OCI-LY1 (cell line): ENCODE data around the gene ANKS6.

ENCODE experiments used
- H2AFZ ChIP-seq: fragments of 200-600 bp; sonication (generic), shearing (Covaris generic); 2 replicates; pipeline ENCODE4 v1.6.0; 2014; ENCODE audit warnings: antibody characterized with exemption, mild to moderate bottlenecking, low read length
- H3F3A ChIP-seq: fragments of 200-600 bp; sonication (generic), shearing (Covaris generic); 2 replicates; pipeline ENCODE4 v1.6.0; 2014; ENCODE audit warnings: mild to moderate bottlenecking, antibody characterized with exemption, low read length, moderate library complexity; ENCODE audit not compliant: insufficient read depth
- H3K27ac ChIP-seq: fragments of 200-600 bp; sonication (generic); 2 replicates; pipeline ENCODE4 v1.5.1; 2014; ENCODE audit warnings: low read length, mixed run types, mild to moderate bottlenecking, low read depth; ENCODE audit not compliant: poor library complexity, severe bottlenecking
- H3K27me3 ChIP-seq: fragments of 200-600 bp; sonication (generic); 2 replicates; pipeline ENCODE4 v1.6.0; 2014; ENCODE audit warnings: antibody characterized with exemption, mild to moderate bottlenecking, low read length, moderate library complexity; ENCODE audit not compliant: insufficient read depth
- H3K36me3 ChIP-seq: fragments of 200-600 bp; sonication (generic); 2 replicates; pipeline ENCODE4 v1.6.1; 2014; ENCODE audit warnings: mild to moderate bottlenecking, antibody characterized with exemption, low read length, moderate library complexity, mixed read lengths; ENCODE audit not compliant: insufficient read depth
- H3K4me1 ChIP-seq: fragments of 200-600 bp; sonication (generic); 2 replicates; pipeline ENCODE4 v1.5.1; 2014; ENCODE audit warnings: mild to moderate bottlenecking, low read length, moderate library complexity; ENCODE audit not compliant: insufficient read depth, severe bottlenecking
- H3K4me2 ChIP-seq: fragments of 200-600 bp; sonication (generic), shearing (Covaris generic); 2 replicates; pipeline ENCODE4 v1.6.1; 2014; ENCODE audit warnings: low read length
- H3K4me3 ChIP-seq: fragments of 200-600 bp; sonication (generic); 2 replicates; pipeline ENCODE4 v1.5.1; 2014; ENCODE audit warnings: low read length, low read depth, mild to moderate bottlenecking, mixed read lengths; ENCODE audit not compliant: poor library complexity, severe bottlenecking
- H3K79me2 ChIP-seq: fragments of 200-600 bp; shearing (Covaris generic); 2 replicates; pipeline ENCODE4 v1.6.1; 2016; ENCODE audit warnings: mixed run types, low read length, mixed read lengths; ENCODE audit not compliant: insufficient read depth
- H3K9ac ChIP-seq: fragments of 200-600 bp; sonication (generic), shearing (Covaris generic); 2 replicates; pipeline ENCODE4 v1.6.1; 2014; ENCODE audit warnings: mild to moderate bottlenecking, low read length, mixed read lengths
- H3K9me2 ChIP-seq: fragments of 200-600 bp; sonication (generic), shearing (Covaris generic); 2 replicates; pipeline ENCODE4 v1.6.1; 2014; ENCODE audit warnings: low read depth, mild to moderate bottlenecking, low read length, mixed read lengths
- H3K9me3 ChIP-seq: fragments of 200-600 bp; shearing (Covaris generic); 2 replicates; pipeline ENCODE4 v1.6.1; 2014; ENCODE audit warnings: low read length, mixed read lengths
- H4K20me1 ChIP-seq: fragments of 200-600 bp; sonication (generic), shearing (Covaris generic); 2 replicates; pipeline ENCODE4 v1.6.0; 2016; ENCODE audit warnings: mild to moderate bottlenecking, low read length; ENCODE audit not compliant: insufficient read depth
- EZH2 ChIP-seq: fragments of 200-600 bp; sonication (generic), shearing (Covaris generic); IDR thresholded peaks from 2 replicates; pipeline ENCODE4 v1.8.0; 2017; ENCODE audit warnings: borderline replicate concordance, mixed run types, mild to moderate bottlenecking, antibody characterized with exemption, low read length, moderate library complexity, mixed read lengths
- TF ChIP-seq, protein P1 (sequence below): fragments of 200-600 bp; sonication (generic), shearing (Covaris generic); IDR thresholded peaks from 2 replicates; pipeline ENCODE4 v1.5.1; 2017; ENCODE audit warnings: mild to moderate bottlenecking, antibody characterized with exemption, low read length, moderate library complexity, mixed read lengths

Gene ANKS6

DNA sequence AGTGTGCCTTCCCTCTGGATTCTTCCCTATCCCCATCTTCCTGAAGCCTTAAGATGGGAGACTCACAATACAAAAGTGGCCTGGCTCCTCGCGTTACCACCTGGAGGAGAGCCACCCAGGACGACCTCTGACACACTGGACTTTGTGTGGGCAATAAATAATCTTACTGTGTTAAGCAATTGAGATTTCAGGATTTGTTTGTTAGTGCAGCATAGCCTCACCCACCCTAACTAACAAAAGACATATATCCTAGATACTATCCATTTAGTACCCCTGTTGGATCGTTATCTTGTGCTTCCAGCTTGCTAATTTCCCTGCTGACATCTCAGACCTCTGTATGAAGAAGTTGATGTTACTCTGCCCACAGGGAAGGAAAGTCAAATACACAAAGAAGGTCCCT is 95.6 kb downstream of the ANKS6 start:
- Histone ChIP-seq H3K9me3 (no peaks in the 10 kb centered on the region), H3F3A (no peaks in the 10 kb centered on the region), H3K27me3 (peaks cover 3% of the 10 kb centered on the region; the same call in 1 of the 2 replicates), H3K4me3 (no peak overlapping the region), H3K27ac (no peak overlapping the region), H3K9ac (no peak overlapping the region), H3K4me1 (no peaks in the 10 kb centered on the region), H3K36me3 (no peaks in the 10 kb centered on the region), H3K79me2 (no peaks in the 10 kb centered on the region), H4K20me1 (no peaks in the 10 kb centered on the region), H3K9me2 (no peaks in the 10 kb centered on the region), H2AFZ (no peak overlapping the region), H3K4me2 (no peak overlapping the region)
- TF ChIP-seq, protein P1, sequence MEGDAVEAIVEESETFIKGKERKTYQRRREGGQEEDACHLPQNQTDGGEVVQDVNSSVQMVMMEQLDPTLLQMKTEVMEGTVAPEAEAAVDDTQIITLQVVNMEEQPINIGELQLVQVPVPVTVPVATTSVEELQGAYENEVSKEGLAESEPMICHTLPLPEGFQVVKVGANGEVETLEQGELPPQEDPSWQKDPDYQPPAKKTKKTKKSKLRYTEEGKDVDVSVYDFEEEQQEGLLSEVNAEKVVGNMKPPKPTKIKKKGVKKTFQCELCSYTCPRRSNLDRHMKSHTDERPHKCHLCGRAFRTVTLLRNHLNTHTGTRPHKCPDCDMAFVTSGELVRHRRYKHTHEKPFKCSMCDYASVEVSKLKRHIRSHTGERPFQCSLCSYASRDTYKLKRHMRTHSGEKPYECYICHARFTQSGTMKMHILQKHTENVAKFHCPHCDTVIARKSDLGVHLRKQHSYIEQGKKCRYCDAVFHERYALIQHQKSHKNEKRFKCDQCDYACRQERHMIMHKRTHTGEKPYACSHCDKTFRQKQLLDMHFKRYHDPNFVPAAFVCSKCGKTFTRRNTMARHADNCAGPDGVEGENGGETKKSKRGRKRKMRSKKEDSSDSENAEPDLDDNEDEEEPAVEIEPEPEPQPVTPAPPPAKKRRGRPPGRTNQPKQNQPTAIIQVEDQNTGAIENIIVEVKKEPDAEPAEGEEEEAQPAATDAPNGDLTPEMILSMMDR = no peak
- TF ChIP-seq EZH2 = no peak

DNA sequence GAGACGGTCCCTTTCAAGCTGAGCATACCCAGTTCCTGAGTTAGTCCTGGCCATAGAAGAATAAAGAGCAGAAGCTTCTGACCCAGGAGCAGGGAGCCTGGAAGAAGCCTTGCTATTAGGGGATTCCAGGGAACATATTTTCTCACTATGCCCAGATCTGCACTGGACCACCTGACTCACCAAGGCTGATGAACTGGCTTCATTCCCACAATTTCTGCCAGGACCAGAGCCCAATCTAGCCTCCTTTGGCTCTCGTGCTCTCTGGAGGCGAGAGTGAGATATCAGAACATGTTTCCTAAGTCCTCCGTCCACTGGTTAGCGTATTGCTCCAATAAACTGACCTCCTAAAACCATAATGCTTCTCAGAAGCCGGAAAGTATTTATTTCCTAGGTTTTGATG is 97.5 kb downstream of the ANKS6 start:
- H3K4me2 ChIP-seq = no peak overlapping the region
- no peaks in the 10 kb centered on the region for H3K4me1 ChIP-seq
- no peaks in the 10 kb centered on the region for H3K9me2 ChIP-seq
- no peaks in the 10 kb centered on the region for H3K36me3 ChIP-seq
- H3K79me2 ChIP-seq = no peaks in the 10 kb centered on the region
- H3K4me3 ChIP-seq = no peak overlapping the region
- no peak overlapping the region for H3K9ac ChIP-seq
- H3K9me3 ChIP-seq = no peaks in the 10 kb centered on the region
- no peaks in the 10 kb centered on the region for H3F3A ChIP-seq
- TF ChIP-seq EZH2 = no peak
- TF ChIP-seq, protein P1 = no peak
- 0 out of 2 replicates have a peak, but pooled peaks cover 3% of the 10 kb centered on the region for H3K27me3 ChIP-seq
- no peaks in the 10 kb centered on the region for H4K20me1 ChIP-seq
- no peak overlapping the region for H2AFZ ChIP-seq
- no peak overlapping the region for H3K27ac ChIP-seq

GRCh38 chr9:98694943-98695342 is 101.4 kb downstream of the ANKS6 start:
- Histone ChIP-seq H3K27ac (no peak overlapping the region), H3K9ac (no peak overlapping the region), H3K4me1 (no peaks in the 10 kb centered on the region), H3K79me2 (no peaks in the 10 kb centered on the region), H4K20me1 (no peaks in the 10 kb centered on the region), H2AFZ (no peak overlapping the region), H3K4me2 (no peak overlapping the region), H3K9me3 (no peaks in the 10 kb centered on the region), H3K27me3 (no peaks in the 10 kb centered on the region; the same call in 1 of the 2 replicates), H3K9me2 (no peaks in the 10 kb centered on the region), H3K4me3 (no peak overlapping the region), H3K36me3 (no peaks in the 10 kb centered on the region), H3F3A (no peaks in the 10 kb centered on the region)
- TF ChIP-seq, protein P1 = no peak
- TF ChIP-seq EZH2 = no peak
